ENCODE measurements around the gene CAPS. TPM values are rescaled to one million over a fixed set of nuclear protein-coding genes. Genes with fewer than 3 reads are reported as not detected.
A peak's percentile ranks its signal among the peaks of the same experiment; 100 is the strongest.

Gene CAPS
- total RNA-seq, 2 donors from 2014 or later = 6.6 to 6.7 TPM

DNA sequence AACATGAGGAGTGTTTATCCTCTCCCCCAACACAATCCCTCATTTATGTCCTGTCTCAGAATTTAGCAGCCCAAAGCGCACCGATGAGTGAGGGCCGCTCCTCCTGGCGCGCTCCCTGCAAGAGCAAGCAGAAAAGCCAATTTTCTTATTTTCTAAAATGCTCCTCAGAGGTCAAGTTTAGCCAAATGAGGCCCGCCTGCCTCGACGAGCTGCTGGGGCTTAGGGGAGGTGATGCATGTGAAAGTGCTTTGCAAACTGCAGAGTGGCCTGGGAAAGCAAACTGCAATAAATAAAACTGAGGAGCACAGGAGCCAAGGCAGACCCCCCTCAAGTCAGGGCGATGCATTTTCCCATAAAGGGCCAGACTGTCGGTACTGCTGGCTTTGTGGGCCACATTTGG is 29.0 kb downstream of the CAPS start:
- WGBS, 2 experiments (ENCODE audit: insufficient coverage in 1 of 2, insufficient read length in 1 of 2) = 94 to 95% methylated on average over 7 to 10 of the region's 10 CpGs

GRCh38 chr19:5943623-5944022 is 29.6 kb downstream of the CAPS start:
- H3K4me3 ChIP-seq (ENCODE audit: low read length) = no peak overlapping the region
- TF ChIP-seq, protein P1, sequence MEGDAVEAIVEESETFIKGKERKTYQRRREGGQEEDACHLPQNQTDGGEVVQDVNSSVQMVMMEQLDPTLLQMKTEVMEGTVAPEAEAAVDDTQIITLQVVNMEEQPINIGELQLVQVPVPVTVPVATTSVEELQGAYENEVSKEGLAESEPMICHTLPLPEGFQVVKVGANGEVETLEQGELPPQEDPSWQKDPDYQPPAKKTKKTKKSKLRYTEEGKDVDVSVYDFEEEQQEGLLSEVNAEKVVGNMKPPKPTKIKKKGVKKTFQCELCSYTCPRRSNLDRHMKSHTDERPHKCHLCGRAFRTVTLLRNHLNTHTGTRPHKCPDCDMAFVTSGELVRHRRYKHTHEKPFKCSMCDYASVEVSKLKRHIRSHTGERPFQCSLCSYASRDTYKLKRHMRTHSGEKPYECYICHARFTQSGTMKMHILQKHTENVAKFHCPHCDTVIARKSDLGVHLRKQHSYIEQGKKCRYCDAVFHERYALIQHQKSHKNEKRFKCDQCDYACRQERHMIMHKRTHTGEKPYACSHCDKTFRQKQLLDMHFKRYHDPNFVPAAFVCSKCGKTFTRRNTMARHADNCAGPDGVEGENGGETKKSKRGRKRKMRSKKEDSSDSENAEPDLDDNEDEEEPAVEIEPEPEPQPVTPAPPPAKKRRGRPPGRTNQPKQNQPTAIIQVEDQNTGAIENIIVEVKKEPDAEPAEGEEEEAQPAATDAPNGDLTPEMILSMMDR (conservative IDR thresholded peaks at IDR 0.05) = no peak
- Mint-ChIP-seq H3K27ac (peak overlapping the region; percentile 30), H3K4me3 (no peak overlapping the region), H3K27me3 (ENCODE audit: insufficient read depth) (no peaks in the 10 kb centered on the region), H3K36me3 (ENCODE audit: low read depth) (peaks cover 49% of the 10 kb centered on the region), H3K4me1 (peaks cover 1% of the 10 kb centered on the region), H3K9me3 (no peaks in the 10 kb centered on the region)
- no peaks in the 10 kb centered on the region for H3K4me1 ChIP-seq (ENCODE audit: control insufficient read depth, insufficient read depth, low read length)
- no peak overlapping the region for H3K27ac ChIP-seq (ENCODE audit: low read depth, low read length)
- 80 to 86% methylated on average over 10 of the region's 10 CpGs for WGBS, 2 experiments (ENCODE audit: insufficient coverage in 1 of 2, insufficient read length in 1 of 2)
- H3K36me3 ChIP-seq (ENCODE audit: control insufficient read depth, insufficient read depth, low read length) = peaks cover 42% of the 10 kb centered on the region
- H3K9me3 ChIP-seq (ENCODE audit: control insufficient read depth, low read length) = no peaks in the 10 kb centered on the region
- DNase-seq = no peak
- no peak overlapping the region for H3K9ac ChIP-seq (ENCODE audit: extremely low read depth, low read length, poor library complexity, severe bottlenecking)
- no peaks in the 10 kb centered on the region for H3K27me3 ChIP-seq (ENCODE audit: control insufficient read depth, insufficient read depth, low read length, poor library complexity, severe bottlenecking)

More for the DNA sequence above, 29.0 kb downstream of the CAPS start:
- Histone ChIP-seq H3K9me3 (ENCODE audit: control insufficient read depth, low read length) (no peaks in the 10 kb centered on the region), H3K4me3 (ENCODE audit: low read length) (no peak overlapping the region), H3K27me3 (ENCODE audit: control insufficient read depth, insufficient read depth, low read length, poor library complexity, severe bottlenecking) (no peaks in the 10 kb centered on the region), H3K9ac (ENCODE audit: extremely low read depth, low read length, poor library complexity, severe bottlenecking) (no peak overlapping the region), H3K27ac (ENCODE audit: low read depth, low read length) (peak overlapping the region; percentile 41), H3K4me1 (ENCODE audit: control insufficient read depth, insufficient read depth, low read length) (no peaks in the 10 kb centered on the region), H3K36me3 (ENCODE audit: control insufficient read depth, insufficient read depth, low read length) (peaks cover 42% of the 10 kb centered on the region)
- Mint-ChIP-seq H3K9me3 (no peaks in the 10 kb centered on the region), H3K27me3 (ENCODE audit: insufficient read depth) (no peaks in the 10 kb centered on the region), H3K27ac (peak overlapping the region; percentile 30), H3K4me3 (no peak overlapping the region), H3K4me1 (no peaks in the 10 kb centered on the region), H3K36me3 (ENCODE audit: low read depth) (peaks cover 50% of the 10 kb centered on the region)
- no peak for DNase-seq
- TF ChIP-seq, protein P1 (conservative IDR thresholded peaks at IDR 0.05) = no peak

DNA sequence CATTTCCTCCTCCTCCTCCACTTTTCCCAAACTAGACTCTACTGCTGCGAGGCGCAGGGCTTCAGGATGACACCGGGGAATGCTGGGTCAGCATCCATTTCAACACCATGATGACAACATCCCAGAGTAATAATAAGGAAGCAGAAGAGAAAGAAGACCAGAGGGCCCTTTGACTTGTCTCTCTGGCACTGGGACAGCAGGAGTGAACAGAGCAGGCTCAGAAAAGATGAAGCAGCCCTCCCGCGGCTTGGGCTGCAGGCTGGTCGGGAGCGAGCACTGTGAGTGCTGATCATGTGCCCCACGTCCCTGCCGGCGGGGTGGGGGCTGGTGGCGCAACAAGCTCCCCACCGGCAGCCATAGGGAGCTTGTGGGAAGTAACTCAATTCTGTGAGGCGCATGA is 33.4 kb downstream of the CAPS start:
- no peak for DNase-seq
- no peaks in the 10 kb centered on the region for H3K27me3 ChIP-seq (ENCODE audit: control insufficient read depth, insufficient read depth, low read length, poor library complexity, severe bottlenecking)
- Mint-ChIP-seq H3K36me3 (ENCODE audit: low read depth) (peaks cover 28% of the 10 kb centered on the region), H3K27me3 (ENCODE audit: insufficient read depth) (no peaks in the 10 kb centered on the region), H3K27ac (no peak overlapping the region), H3K9me3 (no peaks in the 10 kb centered on the region), H3K4me3 (no peak overlapping the region), H3K4me1 (peaks cover 39% of the 10 kb centered on the region)
- 75 to 89% methylated on average over 7 to 13 of the region's 13 CpGs for WGBS, 2 experiments (ENCODE audit: insufficient coverage in 1 of 2, insufficient read length in 1 of 2)
- no peak overlapping the region for H3K27ac ChIP-seq (ENCODE audit: low read depth, low read length)
- no peak overlapping the region for H3K4me3 ChIP-seq (ENCODE audit: low read length)
- peaks cover 24% of the 10 kb centered on the region for H3K4me1 ChIP-seq (ENCODE audit: control insufficient read depth, insufficient read depth, low read length)
- H3K36me3 ChIP-seq (ENCODE audit: control insufficient read depth, insufficient read depth, low read length) = peaks cover 25% of the 10 kb centered on the region
- TF ChIP-seq, protein P1 (conservative IDR thresholded peaks at IDR 0.05) = no peak
- H3K9me3 ChIP-seq (ENCODE audit: control insufficient read depth, low read length) = no peaks in the 10 kb centered on the region
- H3K9ac ChIP-seq (ENCODE audit: extremely low read depth, low read length, poor library complexity, severe bottlenecking) = no peak overlapping the region
